ENCODE measurements around the gene TOP1. TPM values are rescaled to one million over a fixed set of nuclear protein-coding genes. Genes with fewer than 3 reads are reported as not detected.

TOP1 gene
- total and polyA plus RNA-seq, 8 donors, result 14.8 to 46.2 (median 21.7) TPM

DNA sequence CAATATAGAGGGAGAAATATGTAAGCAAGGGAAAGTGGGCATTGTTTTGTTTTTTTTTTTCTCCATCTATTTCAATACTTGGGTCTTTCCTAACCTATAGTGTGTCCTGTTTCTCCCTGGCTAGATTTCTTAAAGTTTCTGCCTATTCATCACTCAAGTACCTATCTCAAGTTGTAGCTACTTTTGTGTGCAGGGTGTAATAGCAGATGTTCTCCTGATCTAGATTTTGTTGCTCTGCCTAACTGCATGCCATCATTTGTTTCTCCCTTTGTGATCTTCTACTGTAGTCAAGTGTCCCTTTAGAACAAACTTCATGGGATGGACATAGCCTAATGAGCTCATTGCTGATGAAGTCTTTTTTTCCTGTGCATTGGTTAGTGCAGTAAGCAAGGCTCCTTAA, 45.8 kb downstream of the TOP1 start:
- H3K9me3 ChIP-seq, result no peaks in the 10 kb centered on the region
- H3K36me3 ChIP-seq, result peaks cover 0 to 32% (median 17%) of the 10 kb centered on the region in 4 donors
- DNase-seq, result no peak
- H3K4me3 ChIP-seq, result no peak overlapping the region
- no peaks in the 10 kb centered on the region for H3K27me3 ChIP-seq
- intact Hi-C loops (cut with DNase I; ENCODE audit: low total_unique reads), result no loop called here
- TF ChIP-seq POLR2AphosphoS5 (IDR thresholded peaks at IDR 0.05) (no peak), EP300 (IDR thresholded peaks at IDR 0.05) (no peak), POLR2A (IDR thresholded peaks at IDR 0.05) (no peak)
- TF ChIP-seq, protein P1, sequence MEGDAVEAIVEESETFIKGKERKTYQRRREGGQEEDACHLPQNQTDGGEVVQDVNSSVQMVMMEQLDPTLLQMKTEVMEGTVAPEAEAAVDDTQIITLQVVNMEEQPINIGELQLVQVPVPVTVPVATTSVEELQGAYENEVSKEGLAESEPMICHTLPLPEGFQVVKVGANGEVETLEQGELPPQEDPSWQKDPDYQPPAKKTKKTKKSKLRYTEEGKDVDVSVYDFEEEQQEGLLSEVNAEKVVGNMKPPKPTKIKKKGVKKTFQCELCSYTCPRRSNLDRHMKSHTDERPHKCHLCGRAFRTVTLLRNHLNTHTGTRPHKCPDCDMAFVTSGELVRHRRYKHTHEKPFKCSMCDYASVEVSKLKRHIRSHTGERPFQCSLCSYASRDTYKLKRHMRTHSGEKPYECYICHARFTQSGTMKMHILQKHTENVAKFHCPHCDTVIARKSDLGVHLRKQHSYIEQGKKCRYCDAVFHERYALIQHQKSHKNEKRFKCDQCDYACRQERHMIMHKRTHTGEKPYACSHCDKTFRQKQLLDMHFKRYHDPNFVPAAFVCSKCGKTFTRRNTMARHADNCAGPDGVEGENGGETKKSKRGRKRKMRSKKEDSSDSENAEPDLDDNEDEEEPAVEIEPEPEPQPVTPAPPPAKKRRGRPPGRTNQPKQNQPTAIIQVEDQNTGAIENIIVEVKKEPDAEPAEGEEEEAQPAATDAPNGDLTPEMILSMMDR (IDR thresholded peaks at IDR 0.05), result no peak
- no peak overlapping the region for H3K27ac ChIP-seq
- H3K4me1 ChIP-seq, result peaks cover 42 to 96% (median 65%) of the 10 kb centered on the region in 4 donors

- TF ChIP-seq POLR2AphosphoS5 (IDR thresholded peaks at IDR 0.05) (no peak), EP300 (IDR thresholded peaks at IDR 0.05) (no peak), POLR2A (IDR thresholded peaks at IDR 0.05) (no peak)
- TF ChIP-seq, protein P1 (IDR thresholded peaks at IDR 0.05), result no peak
- no peak for DNase-seq
- Histone ChIP-seq H3K4me1 (peaks cover 40 to 85% (median 56%) of the 10 kb centered on the region in 4 donors), H3K36me3 (peaks cover 9 to 55% (median 39%) of the 10 kb centered on the region in 4 donors), H3K27me3 (no peaks in the 10 kb centered on the region), H3K9me3 (no peaks in the 10 kb centered on the region), H3K4me3 (no peak overlapping the region), H3K27ac (peak overlapping the region in 1 of 5 donors; percentile 49)
- intact Hi-C loops (cut with DNase I; ENCODE audit: low total_unique reads), result no loop called here
- 77 to 85% (median 81%) methylated on average over 4 of the region's 4 CpGs for WGBS, 5 donors
Measured at GRCh38 chr20:41076776-41077175, 48.2 kb downstream of the TOP1 start.

DNA sequence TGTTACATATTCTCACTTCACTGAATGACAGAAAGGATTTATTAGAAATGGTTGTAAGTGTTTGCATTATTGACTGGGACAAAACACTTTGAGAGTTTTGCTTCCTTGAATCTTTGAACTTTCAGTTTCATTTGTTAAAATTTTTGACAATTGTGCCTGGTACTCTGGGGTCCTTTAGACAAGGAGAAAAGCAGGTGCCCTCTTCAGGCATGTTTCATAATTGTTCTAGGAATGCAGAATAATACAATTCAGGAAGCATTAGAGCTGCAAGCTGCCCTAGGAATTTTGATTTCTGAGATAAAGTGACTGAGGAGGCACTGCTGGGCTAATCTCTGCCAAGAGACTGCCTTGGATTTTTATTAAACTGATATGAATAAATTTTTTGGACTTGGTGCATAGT, 49.7 kb downstream of the TOP1 start:
- no peak for TF ChIP-seq POLR2A (IDR thresholded peaks at IDR 0.05)
- TF ChIP-seq POLR2AphosphoS5 (IDR thresholded peaks at IDR 0.05), result peak in 1 of 3 donors; percentile 49
- TF ChIP-seq, protein P1 (IDR thresholded peaks at IDR 0.05), result peak in 3 of 7 experiments; percentile 26 to 42 (median 37)
- TF ChIP-seq EP300 (IDR thresholded peaks at IDR 0.05), result no peak
- no peaks in the 10 kb centered on the region for H3K27me3 ChIP-seq
- no peak overlapping the region for H3K4me3 ChIP-seq
- peaks cover 28 to 70% (median 41%) of the 10 kb centered on the region in 4 donors for H3K4me1 ChIP-seq
- H3K36me3 ChIP-seq, result peaks cover 9 to 71% (median 54%) of the 10 kb centered on the region in 4 donors
- H3K27ac ChIP-seq, result peak overlapping the region in 3 of 5 donors; percentile 9 to 52 (median 49)
- no peaks in the 10 kb centered on the region for H3K9me3 ChIP-seq
- DNase-seq, result peak in 1 of 2 donors; percentile 65
- intact Hi-C loops (cut with DNase I; ENCODE audit: low total_unique reads), result no loop called here

DNA sequence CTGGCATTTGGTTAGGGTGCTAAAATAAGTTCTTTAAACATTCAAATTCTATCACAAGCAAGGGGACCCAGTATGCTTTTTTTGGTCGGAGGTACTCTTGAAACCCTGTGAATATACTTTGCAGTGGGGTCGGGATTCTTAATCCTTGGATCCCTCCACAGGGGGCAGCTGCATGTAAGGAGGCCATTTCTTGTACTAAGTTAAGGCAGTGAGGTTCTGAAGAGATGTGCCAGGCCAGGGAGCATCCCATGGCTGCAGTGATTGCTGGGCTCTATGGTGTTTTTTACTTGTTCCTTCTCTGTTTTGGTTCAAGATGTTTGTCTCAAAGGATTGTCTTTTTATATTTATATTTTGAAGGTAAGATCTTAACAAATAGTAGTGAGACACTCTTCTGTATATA, 50.4 kb downstream of the TOP1 start:
- Histone ChIP-seq H3K36me3 (peaks cover 9 to 78% (median 60%) of the 10 kb centered on the region in 4 donors), H3K4me1 (peaks cover 28 to 62% (median 39%) of the 10 kb centered on the region in 4 donors), H3K27ac (no peak overlapping the region), H3K27me3 (no peaks in the 10 kb centered on the region), H3K9me3 (no peaks in the 10 kb centered on the region), H3K4me3 (no peak overlapping the region)
- WGBS, 5 donors, result 78 to 89% (median 81%) methylated on average over 2 of the region's 2 CpGs
- intact Hi-C loops (cut with DNase I; ENCODE audit: low total_unique reads), result no loop called here
- TF ChIP-seq POLR2AphosphoS5 (IDR thresholded peaks at IDR 0.05), result no peak
- TF ChIP-seq, protein P1 (IDR thresholded peaks at IDR 0.05), result no peak
- no peak for TF ChIP-seq POLR2A (IDR thresholded peaks at IDR 0.05)
- TF ChIP-seq EP300 (IDR thresholded peaks at IDR 0.05), result no peak
- no peak for DNase-seq

All from stomach (tissue), 9 donors.